GM12875 (cell line): ENCODE data around the gene LDB2.

Experiments used
- H3K4me3 ChIP-seq: one replicate; pipeline ENCODE4 v1.5.1; 2011; ENCODE audit warnings: low read depth, low read length, control low read depth
- CTCF ChIP-seq: IDR thresholded peaks from 2 replicates; pipeline ENCODE4 v1.5.1; 2011; ENCODE audit warnings: low read depth, mild to moderate bottlenecking, control low read depth, inconsistent platforms, low read length, moderate library complexity, borderline replicate concordance; ENCODE audit not compliant: insufficient read depth

LDB2 gene

GRCh38 chr4:16663732-16664131 lies 234.7 kb downstream of the LDB2 start:
- no peak for TF ChIP-seq CTCF
- no peak overlapping the region for H3K4me3 ChIP-seq

GRCh38 chr4:16663307-16663706 lies 235.1 kb downstream of the LDB2 start:
- no peak overlapping the region for H3K4me3 ChIP-seq
- no peak for TF ChIP-seq CTCF

- no peak overlapping the region for H3K4me3 ChIP-seq
- no peak for TF ChIP-seq CTCF
These were observed 236.6 kb downstream of the LDB2 start for GRCh38 chr4:16661813-16662212.

- TF ChIP-seq CTCF, result no peak
- no peak overlapping the region for H3K4me3 ChIP-seq
These were observed 237.8 kb downstream of the LDB2 start for GRCh38 chr4:16660656-16661055.

GRCh38 chr4:16659694-16660093 lies 238.8 kb downstream of the LDB2 start:
- H3K4me3 ChIP-seq, result no peak overlapping the region
- no peak for TF ChIP-seq CTCF

- no peak overlapping the region for H3K4me3 ChIP-seq
- no peak for TF ChIP-seq CTCF
These were observed 239.4 kb downstream of the LDB2 start for GRCh38 chr4:16659079-16659478.

GRCh38 chr4:16658183-16658582 lies 240.3 kb downstream of the LDB2 start:
- no peak for TF ChIP-seq CTCF
- no peak overlapping the region for H3K4me3 ChIP-seq
